ENCODE data around the gene PRPF6. TPM values are rescaled to one million over a fixed set of nuclear protein-coding genes. Genes with fewer than 3 reads are reported as not detected.

Gene PRPF6
- total RNA-seq, 1 donor from 2014 or later, result 71.0 TPM

- no peak for DNase-seq
Observed at GRCh38 chr20:64077541-64077875, 96.6 kb downstream of the PRPF6 start.

- DNase-seq, result no peak
Observed at GRCh38 chr20:64077876-64078551, 97.1 kb downstream of the PRPF6 start.

GRCh38 chr20:64078934-64079272 is 98.0 kb downstream of the PRPF6 start:
- no peak for DNase-seq

- peak; percentile 28 for DNase-seq
Observed at GRCh38 chr20:64079273-64080012, 98.5 kb downstream of the PRPF6 start, which contains the start of gene RGS19. RGS19 (minus strand) TSS chr20:64079518; CDS start chr20:64076886, 2,632 bp downstream.

- DNase-seq, result no peak
Observed at GRCh38 chr20:64080013-64080812, 99.3 kb downstream of the PRPF6 start, which contains the start of gene OPRL1. OPRL1 (plus strand) TSS chr20:64080082; CDS start chr20:64092721, 12,639 bp downstream.

GRCh38 chr20:64080813-64081623 is 100.1 kb downstream of the PRPF6 start:
- no peak for DNase-seq

- no peak for DNase-seq
Observed at GRCh38 chr20:64081624-64081964, 100.7 kb downstream of the PRPF6 start.

GRCh38 chr20:64082126-64082731 is 101.3 kb downstream of the PRPF6 start:
- no peak for DNase-seq

Small RNAs within 50 kb of the gene (small RNA-seq; reads per million reads assigned to genes)
- gene AL355803.1, result not detected
- not detected for gene MIR647
- gene MIR6813, result not detected

Other genes starting within 250 kb of the PRPF6 start
- gene LIME1, start 244.5 kb upstream of the PRPF6 start, total RNA-seq, result 1.7 TPM
- gene SLC2A4RG, start 241.4 kb upstream of the PRPF6 start, total RNA-seq, result 2.8 TPM
- 21.5 TPM for gene ZBTB46, start 149.9 kb upstream of the PRPF6 start, total RNA-seq
- not detected for gene ABHD16B, start 119.6 kb upstream of the PRPF6 start, total RNA-seq
- gene TPD52L2, start 115.9 kb upstream of the PRPF6 start, total RNA-seq, result 20.3 TPM
- 99.7 TPM for gene DNAJC5, start 86.0 kb upstream of the PRPF6 start, total RNA-seq
- 17.8 TPM for gene UCKL1, start 24.7 kb upstream of the PRPF6 start, total RNA-seq
- 15.8 TPM for gene ZNF512B, start 11.2 kb upstream of the PRPF6 start, total RNA-seq
- 6.4 TPM for gene SAMD10, start 1.5 kb upstream of the PRPF6 start, total RNA-seq
- 1.2 TPM for gene C20orf204, start 55.0 kb downstream of the PRPF6 start, total RNA-seq
- gene SOX18, start 68.5 kb downstream of the PRPF6 start, total RNA-seq, result 0.31 TPM
- 36.0 TPM for gene TCEA2, start 82.1 kb downstream of the PRPF6 start, total RNA-seq
- 10.1 TPM for gene RGS19, start 98.4 kb downstream of the PRPF6 start, total RNA-seq
- gene OPRL1, start 99.0 kb downstream of the PRPF6 start, total RNA-seq, result 14.3 TPM
- 0.78 TPM for gene LKAAEAR1, start 103.3 kb downstream of the PRPF6 start, total RNA-seq
- not detected for gene NPBWR2, start 126.4 kb downstream of the PRPF6 start, total RNA-seq
- 5.9 TPM for gene MYT1, start 183.3 kb downstream of the PRPF6 start, total RNA-seq